Activated naive CD4-positive, alpha-beta T cell treated with anti-CD3 and anti-CD28 coated beads, Interleukin-2, amount 50 U/mL, for 16 hours (primary cell): Measurements from ENCODE around the gene ANXA11.
A peak's percentile ranks its signal among the peaks of the same experiment; 100 is the strongest.
"Not testable (repeated sequence)": the region's sequence is repeated elsewhere in the genome, so short reads cannot be mapped to it uniquely, and the experiment has no call there.

Source experiments
- DNase-seq: peaks from one replicate; pipeline ENCODE4 v3.0.0-alpha.2; 2020

ANXA11 gene

GRCh38 chr10:80207768-80208370, 2.5 kb upstream of the ANXA11 start:
- no peak for DNase-seq

- DNase-seq: no peak
Observed at GRCh38 chr10:80206277-80206655, 929 bp upstream of the ANXA11 start.

GRCh38 chr10:80204677-80205476, 460 bp downstream of the ANXA11 start:
- DNase-seq: peak; percentile 50

- DNase-seq: no peak
Observed at GRCh38 chr10:80203835-80204676, 1.3 kb downstream of the ANXA11 start.

- peak; percentile 67 for DNase-seq
Observed at GRCh38 chr10:80202934-80203834, 2.2 kb downstream of the ANXA11 start.

- not testable (repeated sequence) for DNase-seq
Observed at GRCh38 chr10:80202530-80202929, 2.8 kb downstream of the ANXA11 start.

GRCh38 chr10:80201608-80202141, 3.7 kb downstream of the ANXA11 start:
- no peak for DNase-seq

- no peak for DNase-seq
Observed at GRCh38 chr10:80200687-80201086, 4.7 kb downstream of the ANXA11 start.

- DNase-seq: no peak
Observed at GRCh38 chr10:80200259-80200658, 5.1 kb downstream of the ANXA11 start.

GRCh38 chr10:80199828-80200227, 5.5 kb downstream of the ANXA11 start:
- DNase-seq: no peak

GRCh38 chr10:80197972-80198916, 7.1 kb downstream of the ANXA11 start:
- DNase-seq: no peak

GRCh38 chr10:80196950-80197315, 8.4 kb downstream of the ANXA11 start:
- no peak for DNase-seq

- peak; percentile 64 for DNase-seq
Observed at GRCh38 chr10:80196270-80196949, 8.9 kb downstream of the ANXA11 start.

GRCh38 chr10:80195046-80195574, 10.2 kb downstream of the ANXA11 start:
- DNase-seq: no peak

GRCh38 chr10:80194373-80195045, 10.8 kb downstream of the ANXA11 start:
- DNase-seq: no peak

GRCh38 chr10:80192553-80192952, 12.8 kb downstream of the ANXA11 start:
- DNase-seq: no peak

- DNase-seq: no peak
Observed at GRCh38 chr10:80191589-80192270, 13.6 kb downstream of the ANXA11 start.

GRCh38 chr10:80188713-80189112, 16.6 kb downstream of the ANXA11 start:
- no peak for DNase-seq
